H1 (cell line): Measurements from ENCODE around the gene SLC25A28. TPM values are rescaled to one million over a fixed set of nuclear protein-coding genes. Genes with fewer than 3 reads are reported as not detected.

Source experiments
- CTCF ChIA-PET: fragments of 300-600 bp; sonication (Branson Sonifier 250); formaldehyde crosslinking; loops from one replicate; lab custom pipeline; 2021; ENCODE audit not compliant: partially characterized antibody; lab: Charles Lee
- POLR2A ChIA-PET: fragments of 300-600 bp; sonication (Branson Sonifier 250); formaldehyde crosslinking; loops from one replicate; lab custom pipeline; 2021; ENCODE audit warnings: inconsistent platforms; ENCODE audit not compliant: partially characterized antibody; lab: Charles Lee
- DNase-seq, 2 experiments: peaks; one replicate each; pipeline versions ENCODE4 v3.0.0 to v3.0.0-alpha.2; 2010 to 2022; ENCODE audit warnings: low spot score in 2 of 2, low read depth in 1 of 2, mixed read lengths in 1 of 2
- FAIRE-seq: peaks from 2 replicates; lab custom pipeline; 2011; peaks lifted over from hg19 to GRCh38; lab: Jason Lieb, UNC
- H2AFZ ChIP-seq: 2 replicates; pipeline ENCODE4 v1.8.1; 2012; ENCODE audit warnings: low read length, inconsistent platforms
- H2AK5ac ChIP-seq: 2 replicates; pipeline ENCODE4 v1.6.1; 2013; ENCODE audit warnings: low read depth, low read length
- H2BK120ac ChIP-seq: replicated peaks from 2 replicates; pipeline ENCODE3; 2013; ENCODE audit warnings: low read depth, low read length, inconsistent platforms
- H2BK12ac ChIP-seq: 2 replicates; pipeline ENCODE4 v1.6.1; 2013; ENCODE audit warnings: low read depth, low read length
- H2BK15ac ChIP-seq: 2 replicates; pipeline ENCODE4 v1.6.1; 2013; ENCODE audit warnings: low read length
- H2BK20ac ChIP-seq: 2 replicates; pipeline ENCODE4 v1.6.1; 2013; ENCODE audit warnings: low read length
- H2BK5ac ChIP-seq: 2 replicates; pipeline ENCODE4 v1.6.1; 2013; ENCODE audit warnings: low read depth, low read length
- H3K14ac ChIP-seq: 2 replicates; pipeline ENCODE4 v1.6.1; 2013; ENCODE audit warnings: inconsistent platforms; ENCODE audit not compliant: insufficient read length
- H3K18ac ChIP-seq: 2 replicates; pipeline ENCODE4 v1.6.1; 2013; ENCODE audit warnings: low read length; ENCODE audit errors: extremely low read depth
- H3K23ac ChIP-seq: 2 replicates; pipeline ENCODE4 v1.6.1; 2013; ENCODE audit warnings: inconsistent platforms; ENCODE audit not compliant: insufficient read length
- H3K23me2 ChIP-seq: 2 replicates; pipeline ENCODE4 v1.6.1; 2013; ENCODE audit warnings: low read depth, low read length
- H3K27ac ChIP-seq: 2 replicates; pipeline ENCODE4 v1.6.1; 2011; ENCODE audit warnings: low read depth, low read length, inconsistent platforms
- H3K27me3 ChIP-seq, 4 experiments: replicated peaks in 1 of 4; 1 replicate in 1 of 4; 2 replicates in 3 of 4; pipeline versions ENCODE4 v1.6.1 to v1.8.1; 2011 to 2013; ENCODE audit warnings: low read length in 3 of 4, mild to moderate bottlenecking in 3 of 4, inconsistent platforms in 2 of 4, mixed read lengths in 2 of 4, moderate library complexity in 1 of 4; ENCODE audit not compliant: control insufficient read depth in 3 of 4, insufficient read depth in 3 of 4; ENCODE audit errors: extremely low read depth in 1 of 4
- H3K36me3 ChIP-seq, 4 experiments: 2 replicates each; pipeline versions ENCODE4 v1.6.1 to v1.8.1; 2011 to 2013; ENCODE audit warnings: mild to moderate bottlenecking in 4 of 4, low read length in 3 of 4, moderate library complexity in 2 of 4, control low read depth in 1 of 4, inconsistent platforms in 1 of 4; ENCODE audit not compliant: insufficient read depth in 4 of 4, control insufficient read depth in 2 of 4
- H3K4ac ChIP-seq: replicated peaks from 2 replicates; pipeline ENCODE3; 2013; ENCODE audit warnings: low read length, low read depth, mixed read lengths, inconsistent platforms; ENCODE audit not compliant: insufficient read length
- H3K4me1 ChIP-seq, 4 experiments: replicated peaks in 1 of 4; 1 replicate in 1 of 4; 2 replicates in 3 of 4; pipeline versions ENCODE4 v1.6.1 to v1.8.1; 2011 to 2013; ENCODE audit warnings: low read length in 3 of 4, inconsistent platforms in 2 of 4, mixed read lengths in 1 of 4; ENCODE audit not compliant: insufficient read depth in 4 of 4, control insufficient read depth in 3 of 4
- H3K4me2 ChIP-seq, 2 experiments: 2 replicates each; pipeline versions ENCODE4 v1.6.1 to v1.8.1; 2011 to 2013; ENCODE audit warnings: low read depth in 2 of 2, low read length in 2 of 2, control low read depth in 1 of 2, inconsistent platforms in 1 of 2, mild to moderate bottlenecking in 1 of 2; ENCODE audit not compliant: insufficient read depth in 1 of 2
- H3K4me3 ChIP-seq, 4 experiments: fragments of 200-600, 300-600 bp in 1 of 4; sonication (generic), shearing (Covaris generic), sonication (Bioruptor Twin) in 1 of 4; 2 replicates each; pipeline versions ENCODE4 v1.5.1 to v1.8.1; 2011 to 2016; ENCODE audit warnings: low read length in 4 of 4, low read depth in 3 of 4, control low read depth in 2 of 4, inconsistent platforms in 2 of 4, mild to moderate bottlenecking in 2 of 4, mixed read lengths in 1 of 4, moderate library complexity in 1 of 4; ENCODE audit not compliant: insufficient read depth in 2 of 4; ENCODE audit errors: extremely low read depth in 1 of 4
- H3K56ac ChIP-seq: replicated peaks from 2 replicates; pipeline ENCODE3; 2013; ENCODE audit warnings: low read depth, mild to moderate bottlenecking, mixed read lengths, low read length, inconsistent platforms; ENCODE audit not compliant: insufficient read length
- H3K79me1 ChIP-seq: 2 replicates; pipeline ENCODE4 v1.6.1; 2013; ENCODE audit warnings: low read depth, low read length, control low read depth
- H3K79me2 ChIP-seq, 2 experiments: 2 replicates each; pipeline versions ENCODE4 v1.6.1 to v1.8.1; 2012 to 2013; ENCODE audit warnings: low read length in 2 of 2, mild to moderate bottlenecking in 2 of 2, inconsistent platforms in 1 of 2; ENCODE audit not compliant: insufficient read depth in 2 of 2, control insufficient read depth in 1 of 2
- H3K9ac ChIP-seq, 4 experiments: replicated peaks in 1 of 4; 1 replicate in 1 of 4; 2 replicates in 3 of 4; pipeline versions ENCODE4 v1.6.1 to v1.8.1; 2011 to 2013; ENCODE audit warnings: low read depth in 3 of 4, low read length in 3 of 4, control low read depth in 2 of 4, mild to moderate bottlenecking in 2 of 4, moderate library complexity in 2 of 4, inconsistent platforms in 1 of 4; ENCODE audit errors: extremely low read depth in 1 of 4
- H3K9me3 ChIP-seq, 2 experiments: 2 replicates each; pipeline versions ENCODE4 v1.6.1 to v1.8.1; 2012 to 2013; ENCODE audit warnings: mild to moderate bottlenecking in 2 of 2, moderate library complexity in 2 of 2, control low read depth in 1 of 2, inconsistent platforms in 1 of 2, low read depth in 1 of 2, low read length in 1 of 2, mixed read lengths in 1 of 2; ENCODE audit not compliant: insufficient read depth in 2 of 2
- H4K20me1 ChIP-seq, 2 experiments: replicated peaks in 1 of 2; 2 replicates each; pipeline versions ENCODE3 to v1.8.1; 2011 to 2013; ENCODE audit warnings: inconsistent platforms in 2 of 2, low read length in 2 of 2, mild to moderate bottlenecking in 1 of 2; ENCODE audit not compliant: insufficient read depth in 2 of 2, control insufficient read depth in 1 of 2
- H4K5ac ChIP-seq: 2 replicates; pipeline ENCODE4 v1.6.1; 2013; ENCODE audit warnings: low read length, low read depth, mixed read lengths, inconsistent platforms; ENCODE audit not compliant: insufficient read length
- H4K8ac ChIP-seq: 2 replicates; pipeline ENCODE4 v1.8.0; 2013; ENCODE audit warnings: mild to moderate bottlenecking, moderate library complexity, low read length, inconsistent platforms; ENCODE audit not compliant: insufficient read depth; ENCODE audit errors: extremely low read depth
- H4K91ac ChIP-seq: replicated peaks from 2 replicates; pipeline ENCODE3; 2013; ENCODE audit warnings: low read length, mixed read lengths, inconsistent platforms; ENCODE audit not compliant: insufficient read length
- ASH2L ChIP-seq: fragments of 200-600, 300-600 bp; sonication (generic); IDR thresholded peaks from one replicate; pipeline ENCODE4 v1.7.1; 2017; ENCODE audit warnings: low read length
- BRCA1 ChIP-seq: IDR thresholded peaks from 2 replicates; pipeline ENCODE4 v1.6.1; 2012; ENCODE audit warnings: low read depth, low read length, improper control_type of control experiment
- CHD1 ChIP-seq: IDR thresholded peaks from 2 replicates; pipeline ENCODE4 v1.6.1; 2012; ENCODE audit warnings: low read depth, low read length, improper control_type of control experiment
- POLR2AphosphoS5 ChIP-seq: IDR thresholded peaks from 2 replicates; pipeline ENCODE4 v1.6.1; 2011; ENCODE audit warnings: low read depth, low read length
- RAD21 ChIP-seq, 2 experiments: IDR thresholded peaks in 1 of 2; conservative IDR thresholded peaks in 1 of 2; 2 replicates each; pipeline ENCODE4 v1.6.1; 2011; ENCODE audit warnings: low read depth in 2 of 2, low read length in 2 of 2, improper control_type of control experiment in 1 of 2, inconsistent platforms in 1 of 2, mild to moderate bottlenecking in 1 of 2, moderate library complexity in 1 of 2
- SP4 ChIP-seq: IDR thresholded peaks from 2 replicates; pipeline ENCODE4 v1.6.1; 2012; ENCODE audit warnings: low read length, inconsistent platforms
- SUZ12 ChIP-seq: fragments of 200-600 bp; sonication (generic); IDR thresholded peaks from 2 replicates; pipeline ENCODE4 v1.6.1; 2012; ENCODE audit warnings: mild to moderate bottlenecking, inconsistent platforms, low read length, moderate library complexity, mixed read lengths
- TAF1 ChIP-seq: IDR thresholded peaks from 2 replicates; pipeline ENCODE4 v1.6.1; 2011; ENCODE audit warnings: mild to moderate bottlenecking, low read depth, low read length
- TCF12 ChIP-seq: IDR thresholded peaks from 2 replicates; pipeline ENCODE4 v1.6.1; 2011; ENCODE audit warnings: low read depth, mild to moderate bottlenecking, low read length
- USF2 ChIP-seq: IDR thresholded peaks from 2 replicates; pipeline ENCODE4 v1.6.1; 2011; ENCODE audit warnings: low read length, improper control_type of control experiment
- YY1 ChIP-seq: IDR thresholded peaks from 2 replicates; pipeline ENCODE4 v1.6.1; 2011; ENCODE audit warnings: low read depth, mild to moderate bottlenecking, low read length
- whole genome bisulfite sequencing, 2 experiments: shearing (Covaris generic) in 1 of 2; methylation state at CpG; one replicate each; pipeline versions ENCODE4 v1.1.6 to v1.1.7; 2013 to 2015; ENCODE audit warnings: low lambda C conversion rate in 2 of 2, mixed read lengths in 2 of 2, inconsistent platforms in 1 of 2, low coverage in 1 of 2, missing lambda C conversion rate in 1 of 2; ENCODE audit not compliant: insufficient replicate concordance in 2 of 2, insufficient coverage in 1 of 2, insufficient read length in 1 of 2; ENCODE audit errors: extremely low coverage in 1 of 2, missing lambda C conversion rate in 1 of 2; 5-methylcytosine and 5-hydroxymethylcytosine counted together
- polyA plus RNA-seq, 7 experiments: library from polyadenylated mRNA; depleted of rRNA in 3 of 7; stranded (reverse) in 5 of 7; unstranded in 2 of 7; fragments of >200 nt in 5 of 7; fragments of 200-250 nt in 2 of 7; gene quantifications; 1 replicate in 5 of 7; 2 replicates in 1 of 7; 4 replicates in 1 of 7; pipeline versions ENCODE4 v1.2.1 to v1.2.3, GENCODE V29; 2011 to 2013; ENCODE audit warnings: missing spikeins in 2 of 7, mixed read lengths in 2 of 7
- total RNA-seq: library from RNA; stranded (reverse); fragmentation: NEBNext Ultra II Directional; extraction: Animal tissue kit (Norgen Biotek cat#: 25700); gene quantifications from 2 replicates; pipeline ENCODE4 v1.2.1, GENCODE V29; 2021

SLC25A28 gene
- total and polyA plus RNA-seq, 2 of the 8 experiments (the other 6 are each of a cell fraction or from before 2014, with no cell fraction given), result 17.2 to 18.5 TPM

GRCh38 chr10:99620711-99621453 is 643 bp upstream of the SLC25A28 start:
- FAIRE-seq, result peak; percentile 95
- peak; percentile 13; the same call in 1 of the 2 replicates for TF ChIP-seq YY1
- peak; percentile 81 for TF ChIP-seq ASH2L
- peak; percentile 70; the same call in 1 of the 2 replicates for TF ChIP-seq TAF1
- TF ChIP-seq CHD1, result no peak
- no peak for TF ChIP-seq RAD21 (IDR thresholded peaks at IDR 0.05 in 1 of 2, conservative IDR thresholded peaks at IDR 0.05 in 1 of 2; ENCODE audit: low read depth in 2 of 2, low read length in 2 of 2)
- TF ChIP-seq USF2, result no peak
- TF ChIP-seq BRCA1, result peak; percentile 77
- TF ChIP-seq SUZ12, result no peak
- peak; percentile 78 for TF ChIP-seq POLR2AphosphoS5
- no peak for TF ChIP-seq TCF12
- peak; percentile 17; the same call in 1 of the 2 replicates for TF ChIP-seq SP4

More at GRCh38 chr10:99620711-99621453, 643 bp upstream of the SLC25A28 start:
- Histone ChIP-seq H4K20me1 (no peaks in the 10 kb centered on the region), H4K5ac (no peak overlapping the region), H3K79me1 (no peaks in the 10 kb centered on the region; the same call in 1 of the 2 replicates), H3K36me3 (no peaks in the 10 kb centered on the region; a peak in 1 of 8 replicates), H3K9ac (peak overlapping the region; percentile 81 to 93 (median 84)), H3K9me3 (no peaks in the 10 kb centered on the region), H3K79me2 (peaks cover 0 to 16% of the 10 kb centered on the region in 2 experiments; a peak in 2 of 4 replicates), H3K27ac (peak overlapping the region; percentile 72), H3K4me2 (peak overlapping the region; percentile 75 to 76), H3K4me3 (peak overlapping the region; percentile 62 to 76 (median 70)), H2BK5ac (peak overlapping the region; percentile 82; the same call in 1 of the 2 replicates), H2BK20ac (no peak overlapping the region), H3K56ac (peak overlapping the region; percentile 62), H4K91ac (no peak overlapping the region), H2BK120ac (no peak overlapping the region), H2AK5ac (no peak overlapping the region), H3K23ac (no peak overlapping the region), H3K4ac (no peak overlapping the region), H3K14ac (no peak overlapping the region), H3K18ac (no peak overlapping the region; the same call in 1 of the 2 replicates), H4K8ac (peak overlapping the region; percentile 97; the same call in 1 of the 2 replicates), H3K4me1 (peaks cover 0 to 6% (median 3%) of the 10 kb centered on the region in 4 experiments; a peak in 6 of 7 replicates), H2BK15ac (no peak overlapping the region), H3K27me3 (no peaks in the 10 kb centered on the region), H2AFZ (no peak overlapping the region), H3K23me2 (peaks cover 8% of the 10 kb centered on the region; the same call in 1 of the 2 replicates), H2BK12ac (no peak overlapping the region)
- ChIA-PET CTCF (interaction anchor here (1.5 to 17.7 kb wide), 5 partner anchors 9 to 73 kb away, joined by 4 to 323 read pairs (median 11); partner anchors contain the start of gene ENTPD7), POLR2A (interaction anchor here (0.8 to 4.9 kb wide), 11 partner anchors 9 to 190 kb away, joined by 3 to 30 read pairs (median 3); partner anchors contain the start of genes ENTPD7 and GOT1)
- DNase-seq, result peak in 1 of 2 experiments; percentile 88
- WGBS, 2 experiments, result 2% methylated on average over 70 of the region's 78 CpGs; no CpG with 5 or more reads in 1 of the 2 experiments
